Ishikawa (cell line): ENCODE results near the gene VIPR1.
A peak's percentile ranks its signal among the peaks of the same experiment; 100 is the strongest.

Source experiments
- CEBPB ChIP-seq: IDR thresholded peaks from 2 replicates; pipeline ENCODE4 v1.6.1; 2012
- CREB1 ChIP-seq: IDR thresholded peaks from 2 replicates; pipeline ENCODE4 v1.6.1; 2012; ENCODE audit warnings: low read depth
- EGR1 ChIP-seq: IDR thresholded peaks from 2 replicates; pipeline ENCODE4 v1.6.1; 2012
- EP300 ChIP-seq: IDR thresholded peaks from 2 replicates; pipeline ENCODE4 v1.6.1; 2012; ENCODE audit warnings: borderline replicate concordance
- FOXM1 ChIP-seq: IDR thresholded peaks from 2 replicates; pipeline ENCODE4 v1.6.1; 2012; ENCODE audit warnings: low read depth, borderline replicate concordance
- NFIC ChIP-seq: IDR thresholded peaks from 2 replicates; pipeline ENCODE4 v1.6.1; 2012
- RAD21 ChIP-seq: IDR thresholded peaks from 2 replicates; pipeline ENCODE4 v1.6.1; 2012; ENCODE audit warnings: low read depth
- TAF1 ChIP-seq: IDR thresholded peaks from 2 replicates; pipeline ENCODE4 v1.6.1; 2012; ENCODE audit warnings: low read depth, mild to moderate bottlenecking
- TCF12 ChIP-seq: IDR thresholded peaks from 2 replicates; pipeline ENCODE4 v1.6.1; 2012; ENCODE audit warnings: low read depth
- TEAD4 ChIP-seq: IDR thresholded peaks from 2 replicates; pipeline ENCODE4 v1.6.1; 2012
- YY1 ChIP-seq: IDR thresholded peaks from 2 replicates; pipeline ENCODE4 v1.6.1; 2012; ENCODE audit warnings: low read depth
- ZBTB7A ChIP-seq: IDR thresholded peaks from 2 replicates; pipeline ENCODE4 v1.6.1; 2012; ENCODE audit warnings: low read depth
- TF ChIP-seq, protein P1 (sequence below): IDR thresholded peaks from 2 replicates; pipeline ENCODE4 v1.6.1; 2012
- TF ChIP-seq, protein P2 (sequence below): IDR thresholded peaks from 2 replicates; pipeline ENCODE4 v1.6.1; 2012; ENCODE audit warnings: low read depth, mild to moderate bottlenecking
- TF ChIP-seq, protein P3 (sequence below): IDR thresholded peaks from 2 replicates; pipeline ENCODE4 v1.6.1; 2012

VIPR1 gene

DNA sequence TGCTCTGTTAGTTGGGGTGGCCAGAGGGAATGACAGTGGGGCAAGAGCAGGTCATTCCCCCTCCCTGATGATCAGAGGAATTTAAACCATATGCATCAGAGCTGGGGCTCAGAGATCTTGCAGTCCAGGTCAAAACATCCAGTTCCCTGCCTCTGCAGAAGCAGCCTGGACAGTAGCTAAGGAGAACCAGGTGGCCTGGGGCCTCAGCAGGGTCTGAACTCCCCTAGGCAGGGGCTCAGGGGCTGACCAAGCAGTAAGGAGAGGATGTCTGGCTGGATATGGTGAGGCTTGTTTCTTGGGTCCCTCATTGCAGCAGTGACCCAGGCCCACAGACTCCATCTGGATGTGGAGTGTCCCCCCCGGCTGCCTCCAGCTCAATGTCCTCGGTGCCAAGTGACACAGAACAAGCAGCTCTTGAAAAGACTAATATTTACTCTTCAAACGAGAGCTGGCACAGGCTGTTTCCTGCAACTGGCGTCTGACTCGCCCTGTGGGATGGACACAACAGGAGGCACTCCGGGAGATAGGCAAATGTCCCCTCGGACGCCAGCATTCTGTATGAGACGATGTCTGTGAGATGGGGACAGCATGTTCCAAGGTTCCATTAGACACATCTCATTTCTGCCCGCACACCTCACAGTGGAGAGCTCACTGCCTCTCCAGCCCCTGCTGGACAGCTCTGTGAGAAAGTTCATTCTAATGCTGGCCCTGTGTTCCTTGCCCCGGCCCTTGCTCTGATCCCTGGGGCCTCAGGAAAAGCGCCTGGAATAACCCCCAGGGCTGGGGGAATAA lies 42.2 kb downstream of the VIPR1 start:
- TF ChIP-seq, protein P1, sequence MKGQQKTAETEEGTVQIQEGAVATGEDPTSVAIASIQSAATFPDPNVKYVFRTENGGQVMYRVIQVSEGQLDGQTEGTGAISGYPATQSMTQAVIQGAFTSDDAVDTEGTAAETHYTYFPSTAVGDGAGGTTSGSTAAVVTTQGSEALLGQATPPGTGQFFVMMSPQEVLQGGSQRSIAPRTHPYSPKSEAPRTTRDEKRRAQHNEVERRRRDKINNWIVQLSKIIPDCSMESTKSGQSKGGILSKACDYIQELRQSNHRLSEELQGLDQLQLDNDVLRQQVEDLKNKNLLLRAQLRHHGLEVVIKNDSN, result no peak
- TF ChIP-seq CREB1 (no peak), FOXM1 (no peak), TCF12 (no peak), TAF1 (no peak), ZBTB7A (no peak), NFIC (no peak), EGR1 (no peak), EP300 (no peak), CEBPB (no peak), YY1 (no peak), RAD21 (no peak), TEAD4 (no peak)
- TF ChIP-seq, protein P2, sequence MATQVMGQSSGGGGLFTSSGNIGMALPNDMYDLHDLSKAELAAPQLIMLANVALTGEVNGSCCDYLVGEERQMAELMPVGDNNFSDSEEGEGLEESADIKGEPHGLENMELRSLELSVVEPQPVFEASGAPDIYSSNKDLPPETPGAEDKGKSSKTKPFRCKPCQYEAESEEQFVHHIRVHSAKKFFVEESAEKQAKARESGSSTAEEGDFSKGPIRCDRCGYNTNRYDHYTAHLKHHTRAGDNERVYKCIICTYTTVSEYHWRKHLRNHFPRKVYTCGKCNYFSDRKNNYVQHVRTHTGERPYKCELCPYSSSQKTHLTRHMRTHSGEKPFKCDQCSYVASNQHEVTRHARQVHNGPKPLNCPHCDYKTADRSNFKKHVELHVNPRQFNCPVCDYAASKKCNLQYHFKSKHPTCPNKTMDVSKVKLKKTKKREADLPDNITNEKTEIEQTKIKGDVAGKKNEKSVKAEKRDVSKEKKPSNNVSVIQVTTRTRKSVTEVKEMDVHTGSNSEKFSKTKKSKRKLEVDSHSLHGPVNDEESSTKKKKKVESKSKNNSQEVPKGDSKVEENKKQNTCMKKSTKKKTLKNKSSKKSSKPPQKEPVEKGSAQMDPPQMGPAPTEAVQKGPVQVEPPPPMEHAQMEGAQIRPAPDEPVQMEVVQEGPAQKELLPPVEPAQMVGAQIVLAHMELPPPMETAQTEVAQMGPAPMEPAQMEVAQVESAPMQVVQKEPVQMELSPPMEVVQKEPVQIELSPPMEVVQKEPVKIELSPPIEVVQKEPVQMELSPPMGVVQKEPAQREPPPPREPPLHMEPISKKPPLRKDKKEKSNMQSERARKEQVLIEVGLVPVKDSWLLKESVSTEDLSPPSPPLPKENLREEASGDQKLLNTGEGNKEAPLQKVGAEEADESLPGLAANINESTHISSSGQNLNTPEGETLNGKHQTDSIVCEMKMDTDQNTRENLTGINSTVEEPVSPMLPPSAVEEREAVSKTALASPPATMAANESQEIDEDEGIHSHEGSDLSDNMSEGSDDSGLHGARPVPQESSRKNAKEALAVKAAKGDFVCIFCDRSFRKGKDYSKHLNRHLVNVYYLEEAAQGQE, result no peak
- TF ChIP-seq, protein P3, sequence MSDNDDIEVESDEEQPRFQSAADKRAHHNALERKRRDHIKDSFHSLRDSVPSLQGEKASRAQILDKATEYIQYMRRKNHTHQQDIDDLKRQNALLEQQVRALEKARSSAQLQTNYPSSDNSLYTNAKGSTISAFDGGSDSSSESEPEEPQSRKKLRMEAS, result no peak

DNA sequence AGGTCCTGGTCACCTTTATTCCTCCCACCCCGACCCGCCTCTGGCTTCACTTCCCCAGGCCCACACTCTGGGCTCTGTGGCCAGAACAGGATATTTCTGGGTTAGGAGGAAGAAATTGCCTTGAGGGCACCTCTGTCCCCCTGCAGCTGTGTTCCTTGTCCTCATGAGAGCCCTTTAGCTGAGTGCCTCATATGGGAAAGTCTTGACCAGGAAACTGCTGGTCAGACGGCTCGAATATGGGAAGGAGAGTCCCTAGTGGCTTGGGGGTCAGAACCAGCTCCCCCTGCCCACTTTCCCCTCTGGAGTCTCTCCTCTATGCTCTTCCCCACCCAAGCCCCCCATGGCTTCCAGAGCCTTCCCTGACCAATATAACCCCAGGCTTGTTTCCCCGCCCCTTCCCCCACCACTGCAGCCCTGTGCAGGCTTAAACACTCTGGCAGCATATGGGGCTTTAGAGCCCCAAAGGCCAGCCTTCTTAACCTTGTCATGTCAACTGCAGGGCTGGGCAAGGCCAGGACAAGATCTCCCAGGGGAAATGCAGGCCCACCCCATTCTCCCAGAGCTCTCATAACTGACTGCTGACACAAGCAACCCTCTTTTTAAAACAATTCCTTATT lies 42.9 kb downstream of the VIPR1 start:
- no peak for TF ChIP-seq EGR1
- TF ChIP-seq, protein P1, result no peak
- TF ChIP-seq YY1, result no peak
- no peak for TF ChIP-seq ZBTB7A
- no peak for TF ChIP-seq CEBPB
- TF ChIP-seq RAD21, result no peak
- TF ChIP-seq, protein P3, result no peak
- TF ChIP-seq, protein P2, result no peak
- no peak for TF ChIP-seq CREB1
- TF ChIP-seq NFIC, result no peak
- no peak for TF ChIP-seq EP300
- no peak for TF ChIP-seq TAF1
- no peak for TF ChIP-seq TEAD4
- no peak for TF ChIP-seq FOXM1

DNA sequence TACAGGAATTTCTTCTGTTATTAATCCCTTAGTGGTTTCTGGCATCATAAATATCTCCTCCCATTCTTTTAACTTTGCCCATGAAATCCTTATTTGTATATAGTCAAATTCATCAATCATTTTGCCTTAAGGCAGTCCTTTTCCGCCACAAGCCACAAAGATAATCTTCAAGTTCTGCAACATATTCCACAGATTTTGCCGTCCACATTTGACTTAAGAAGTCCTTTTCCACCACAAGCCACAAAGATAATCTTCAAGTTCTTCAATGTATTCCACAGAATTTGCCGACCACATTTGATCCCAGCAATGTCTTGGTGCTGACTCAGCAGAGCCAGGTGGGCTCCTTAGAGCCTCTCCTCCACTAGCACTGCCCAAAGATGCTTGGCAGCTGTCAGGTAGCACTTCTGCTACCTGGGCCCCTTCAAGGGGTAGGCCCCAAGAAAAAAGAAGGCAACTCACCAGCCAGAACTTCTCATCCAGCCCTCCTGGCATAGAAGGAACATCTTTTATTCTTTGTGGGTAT lies 44.3 kb downstream of the VIPR1 start:
- TF ChIP-seq TAF1 (no peak), TEAD4 (no peak), CEBPB (no peak)

DNA sequence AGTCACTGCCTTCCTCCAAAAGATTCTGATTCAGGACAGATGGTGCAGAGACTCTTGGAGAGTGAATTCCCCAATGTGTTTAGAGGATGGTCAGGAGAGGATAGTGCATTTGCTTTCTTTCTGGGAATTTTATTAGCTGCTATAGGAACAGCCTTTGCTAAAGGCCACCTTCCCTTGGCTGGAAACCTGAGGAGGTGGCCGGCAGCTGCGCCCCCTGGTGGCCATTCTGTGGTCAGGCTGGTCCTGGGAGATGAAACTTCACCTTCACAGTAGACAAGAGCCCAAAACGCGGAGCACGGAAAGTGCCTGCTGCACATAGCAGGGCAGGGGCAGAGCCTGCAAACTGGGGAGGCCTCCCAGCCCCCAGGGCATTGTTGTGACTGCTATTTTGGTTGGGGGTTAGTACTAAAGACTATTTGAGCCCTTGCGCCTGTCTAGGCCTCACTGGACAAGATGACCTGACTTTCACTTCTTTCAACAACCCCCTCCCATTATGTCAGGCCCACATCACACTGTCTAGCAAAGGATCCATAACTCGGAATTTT lies 45.0 kb downstream of the VIPR1 start:
- no peak for TF ChIP-seq EGR1
- peak; percentile 61 for TF ChIP-seq RAD21

DNA sequence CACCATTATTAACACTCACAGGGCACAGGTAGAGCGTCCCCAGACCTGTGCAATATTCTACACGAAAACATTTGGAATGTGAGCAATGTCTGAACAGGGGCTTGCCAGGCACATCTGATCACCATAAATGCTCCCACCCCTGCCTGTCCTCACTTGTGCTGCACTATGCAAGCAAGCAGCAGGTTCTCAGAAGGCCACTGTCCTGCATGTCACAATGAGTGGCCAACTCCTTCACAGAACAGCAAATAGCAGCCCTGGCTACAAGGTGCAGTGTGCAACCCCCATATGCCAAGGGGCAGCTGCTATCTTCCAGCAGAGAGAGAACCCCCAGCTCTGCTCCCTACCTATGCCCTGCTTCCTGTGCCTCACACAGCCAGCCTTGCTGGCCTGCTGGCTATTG lies 46.7 kb downstream of the VIPR1 start:
- TF ChIP-seq, protein P3, result no peak
- TF ChIP-seq TCF12, result no peak
- no peak for TF ChIP-seq CEBPB
- no peak for TF ChIP-seq TAF1
- TF ChIP-seq CREB1, result no peak
- no peak for TF ChIP-seq RAD21
- TF ChIP-seq ZBTB7A, result no peak
- TF ChIP-seq FOXM1, result no peak
- no peak for TF ChIP-seq EP300
- no peak for TF ChIP-seq NFIC
- TF ChIP-seq TEAD4, result no peak
- no peak for TF ChIP-seq EGR1
- TF ChIP-seq, protein P1, result no peak
- no peak for TF ChIP-seq YY1
- TF ChIP-seq, protein P2, result no peak
